ENCODE results near the gene PDZD4.

The PDZD4 gene

DNA sequence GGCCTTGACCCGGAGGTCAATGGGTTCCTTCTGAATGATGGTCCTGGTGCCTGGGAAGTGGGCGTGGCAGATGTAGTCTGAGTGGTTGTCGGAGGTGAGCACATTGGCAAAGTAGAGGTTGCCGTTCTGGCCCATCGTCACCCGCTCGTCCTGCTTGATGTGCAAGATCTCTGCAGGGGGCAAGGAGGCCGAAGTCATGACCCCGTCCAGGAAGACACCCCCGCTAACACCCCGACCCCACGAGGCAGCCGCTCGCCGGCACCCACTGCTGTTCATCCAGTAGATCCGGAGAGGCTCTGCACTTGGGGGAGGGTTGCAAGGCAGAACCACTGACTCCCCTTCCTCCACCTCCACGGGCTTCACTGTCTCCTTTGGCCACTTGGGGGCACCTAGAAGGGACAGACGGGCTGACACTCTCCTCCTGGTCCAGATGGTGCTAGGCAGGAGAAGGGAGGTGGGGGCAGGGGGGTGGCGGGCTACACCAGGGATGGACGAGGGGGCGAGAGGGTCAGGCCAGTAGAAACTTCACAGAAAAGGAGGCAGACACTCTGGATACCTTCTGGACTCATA is 40.5 kb upstream of the PDZD4 start:
- 0 out of 2 replicates have a peak, but pooled peaks cover 4% of the 10 kb centered on the region for H3K36me3 ChIP-seq (ENCODE audit: low read depth)
- no peaks in the 10 kb centered on the region for H3K9me3 ChIP-seq (ENCODE audit: severe bottlenecking)
- DNase-seq (ENCODE audit: low spot score): no peak
- no peaks in the 10 kb centered on the region for H3K4me1 ChIP-seq (ENCODE audit: insufficient read depth, poor library complexity, severe bottlenecking)
- H3K4me3 ChIP-seq (ENCODE audit: severe bottlenecking): no peak overlapping the region
- H3K27ac ChIP-seq (ENCODE audit: poor library complexity, severe bottlenecking): no peak overlapping the region
- no peak for ATAC-seq (ENCODE audit: low read depth)
- no peaks in the 10 kb centered on the region for H3K27me3 ChIP-seq (ENCODE audit: insufficient read depth, poor library complexity, severe bottlenecking)
- TF ChIP-seq, protein P1, sequence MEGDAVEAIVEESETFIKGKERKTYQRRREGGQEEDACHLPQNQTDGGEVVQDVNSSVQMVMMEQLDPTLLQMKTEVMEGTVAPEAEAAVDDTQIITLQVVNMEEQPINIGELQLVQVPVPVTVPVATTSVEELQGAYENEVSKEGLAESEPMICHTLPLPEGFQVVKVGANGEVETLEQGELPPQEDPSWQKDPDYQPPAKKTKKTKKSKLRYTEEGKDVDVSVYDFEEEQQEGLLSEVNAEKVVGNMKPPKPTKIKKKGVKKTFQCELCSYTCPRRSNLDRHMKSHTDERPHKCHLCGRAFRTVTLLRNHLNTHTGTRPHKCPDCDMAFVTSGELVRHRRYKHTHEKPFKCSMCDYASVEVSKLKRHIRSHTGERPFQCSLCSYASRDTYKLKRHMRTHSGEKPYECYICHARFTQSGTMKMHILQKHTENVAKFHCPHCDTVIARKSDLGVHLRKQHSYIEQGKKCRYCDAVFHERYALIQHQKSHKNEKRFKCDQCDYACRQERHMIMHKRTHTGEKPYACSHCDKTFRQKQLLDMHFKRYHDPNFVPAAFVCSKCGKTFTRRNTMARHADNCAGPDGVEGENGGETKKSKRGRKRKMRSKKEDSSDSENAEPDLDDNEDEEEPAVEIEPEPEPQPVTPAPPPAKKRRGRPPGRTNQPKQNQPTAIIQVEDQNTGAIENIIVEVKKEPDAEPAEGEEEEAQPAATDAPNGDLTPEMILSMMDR (IDR thresholded peaks at IDR 0.05; ENCODE audit: poor library complexity, severe bottlenecking): no peak

DNA sequence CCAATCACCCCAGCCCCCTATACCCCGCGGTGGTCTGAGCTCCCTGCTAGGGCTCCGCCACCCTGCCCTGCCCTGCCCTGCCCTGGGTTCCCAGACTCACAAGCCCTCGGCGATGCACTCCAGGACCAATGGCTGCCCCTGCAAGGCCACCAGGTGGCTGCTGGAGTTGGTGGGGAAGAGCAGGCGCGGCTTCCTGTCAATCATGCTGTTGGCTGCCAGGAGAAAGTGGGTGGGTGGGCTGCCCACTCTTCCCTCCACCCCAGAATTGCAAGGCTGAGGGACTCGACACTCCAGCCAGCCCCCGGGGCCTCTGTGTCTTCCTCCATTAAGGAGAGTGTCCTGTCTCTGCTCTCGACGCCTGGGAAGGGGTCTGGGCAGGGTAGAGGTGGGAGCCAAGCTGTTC is 39.9 kb upstream of the PDZD4 start:
- no peak overlapping the region for H3K27ac ChIP-seq (ENCODE audit: poor library complexity, severe bottlenecking)
- no peaks in the 10 kb centered on the region for H3K4me1 ChIP-seq (ENCODE audit: insufficient read depth, poor library complexity, severe bottlenecking)
- no peak overlapping the region for H3K4me3 ChIP-seq (ENCODE audit: severe bottlenecking)
- ATAC-seq (ENCODE audit: low read depth) (no peak), DNase-seq (ENCODE audit: low spot score) (no peak)
- TF ChIP-seq, protein P1 (IDR thresholded peaks at IDR 0.05; ENCODE audit: poor library complexity, severe bottlenecking): no peak
- no peaks in the 10 kb centered on the region for H3K9me3 ChIP-seq (ENCODE audit: severe bottlenecking)
- 0 out of 2 replicates have a peak, but pooled peaks cover 4% of the 10 kb centered on the region for H3K36me3 ChIP-seq (ENCODE audit: low read depth)
- H3K27me3 ChIP-seq (ENCODE audit: insufficient read depth, poor library complexity, severe bottlenecking): no peaks in the 10 kb centered on the region

DNA sequence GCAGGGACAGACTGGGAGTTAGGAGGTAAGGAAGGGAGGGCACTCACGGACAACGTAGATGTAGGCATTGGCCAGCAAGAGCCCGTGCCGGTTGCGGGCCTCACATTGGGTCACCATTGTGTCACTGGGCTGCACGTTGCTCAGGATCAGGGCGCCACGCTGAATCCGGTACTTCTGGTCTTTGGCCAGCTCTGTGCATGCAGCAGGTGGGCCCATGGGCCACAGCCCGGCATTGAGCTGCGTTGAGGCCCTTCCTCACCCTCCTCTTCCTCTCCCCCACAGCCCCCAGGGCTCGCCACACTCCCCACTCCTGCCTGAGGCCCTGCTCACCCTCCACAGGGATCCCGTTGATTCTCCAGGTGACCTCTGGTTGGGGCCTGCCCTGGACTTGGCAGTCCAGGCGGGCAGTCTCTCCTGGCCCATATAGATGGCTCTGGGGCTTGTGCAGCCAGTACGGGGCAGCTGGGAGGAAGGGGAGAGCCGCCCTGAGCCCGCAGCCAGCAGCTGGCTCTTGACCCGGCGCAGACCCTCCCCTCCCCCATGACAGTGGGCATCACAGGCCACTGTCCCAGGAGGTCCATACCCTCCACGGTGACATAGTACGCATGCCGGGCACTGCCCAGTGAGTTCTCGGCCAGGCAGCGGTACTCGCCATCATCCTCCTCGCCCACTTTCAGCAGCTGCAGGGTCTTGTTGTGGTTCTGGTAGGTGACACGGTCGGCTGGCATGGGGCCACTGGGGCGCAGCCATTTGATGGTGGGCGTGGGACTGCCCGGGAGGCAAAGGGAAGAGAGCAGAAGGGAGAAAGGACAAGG is 39.3 kb upstream of the PDZD4 start:
- H3K27me3 ChIP-seq (ENCODE audit: insufficient read depth, poor library complexity, severe bottlenecking): no peaks in the 10 kb centered on the region

DNA sequence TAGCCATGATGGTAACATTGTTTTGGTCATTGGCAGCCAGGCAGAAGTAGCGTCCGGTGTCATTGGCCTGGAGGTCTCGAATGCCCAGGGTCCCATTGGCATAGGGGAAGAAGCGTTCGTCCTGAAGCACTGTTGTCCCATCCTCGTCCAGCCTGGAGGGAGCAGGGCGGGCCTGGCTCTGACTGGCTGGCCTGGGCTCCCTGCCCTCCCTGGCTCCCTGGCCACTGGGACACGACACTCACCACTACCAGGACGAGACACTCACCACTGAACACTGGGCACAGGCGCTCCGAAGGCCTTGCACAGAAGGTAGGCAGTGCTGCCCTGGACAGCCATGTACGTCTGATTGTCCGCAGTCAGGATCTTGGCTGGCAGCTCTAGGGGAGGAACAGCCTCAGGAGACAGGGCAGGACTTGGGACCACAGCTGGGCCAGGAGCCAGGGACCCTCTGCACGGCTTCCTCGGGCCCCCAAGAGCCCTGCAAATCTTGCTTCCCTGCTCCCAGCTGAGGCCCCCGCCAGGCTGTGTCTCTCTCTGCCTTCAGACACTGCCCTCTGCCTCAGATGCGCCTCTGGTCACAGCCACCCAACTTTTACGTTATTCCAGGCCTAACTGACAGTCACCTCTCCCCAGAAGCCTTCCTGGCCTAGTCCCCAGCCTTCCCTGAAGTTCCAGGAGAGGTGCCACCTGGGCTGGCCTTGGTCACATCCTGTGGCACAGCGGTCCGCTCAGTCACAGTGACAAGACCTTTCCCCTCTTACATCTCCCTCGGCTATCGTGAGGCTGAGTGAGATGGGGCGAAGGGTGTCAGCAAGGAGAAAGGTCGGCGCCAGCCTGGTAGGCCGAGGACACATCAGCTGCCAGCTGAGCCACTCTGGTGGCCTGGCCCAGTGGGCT is 38.5 kb upstream of the PDZD4 start:
- H3K27ac ChIP-seq (ENCODE audit: poor library complexity, severe bottlenecking): no peak overlapping the region
- H3K36me3 ChIP-seq (ENCODE audit: low read depth): no peaks in the 10 kb centered on the region
- no peak for ATAC-seq (ENCODE audit: low read depth)
- no peaks in the 10 kb centered on the region for H3K9me3 ChIP-seq (ENCODE audit: severe bottlenecking)
- no peaks in the 10 kb centered on the region for H3K4me1 ChIP-seq (ENCODE audit: insufficient read depth, poor library complexity, severe bottlenecking)
- DNase-seq (ENCODE audit: low spot score): no peak
- H3K4me3 ChIP-seq (ENCODE audit: severe bottlenecking): no peak overlapping the region
- TF ChIP-seq, protein P1 (IDR thresholded peaks at IDR 0.05; ENCODE audit: poor library complexity, severe bottlenecking): no peak
- no peaks in the 10 kb centered on the region for H3K27me3 ChIP-seq (ENCODE audit: insufficient read depth, poor library complexity, severe bottlenecking)

More for the DNA sequence above, 39.3 kb upstream of the PDZD4 start:
- TF ChIP-seq, protein P1 (IDR thresholded peaks at IDR 0.05; ENCODE audit: poor library complexity, severe bottlenecking): no peak
- 0 out of 2 replicates have a peak, but pooled peaks cover 1% of the 10 kb centered on the region for H3K36me3 ChIP-seq (ENCODE audit: low read depth)
- no peaks in the 10 kb centered on the region for H3K4me1 ChIP-seq (ENCODE audit: insufficient read depth, poor library complexity, severe bottlenecking)
- no peak overlapping the region for H3K27ac ChIP-seq (ENCODE audit: poor library complexity, severe bottlenecking)
- H3K4me3 ChIP-seq (ENCODE audit: severe bottlenecking): no peak overlapping the region
- no peak for DNase-seq (ENCODE audit: low spot score)
- H3K9me3 ChIP-seq (ENCODE audit: severe bottlenecking): no peaks in the 10 kb centered on the region
- ATAC-seq (ENCODE audit: low read depth): no peak

Data from RWPE2 (cell line).